H54 (cell line): ENCODE results near the gene SLC25A27.
"Not testable (repeated sequence)": the region's sequence is repeated elsewhere in the genome, so short reads cannot be mapped to it uniquely, and the experiment has no call there.

Source experiments
- DNase-seq: peaks from one replicate; pipeline ENCODE4 v3.0.0; 2011; ENCODE audit warnings: low spot score, mixed read lengths; ENCODE audit not compliant: insufficient read length
- FAIRE-seq: peaks from 3 replicates; lab custom pipeline; 2011; peaks lifted over from hg19 to GRCh38; lab: Jason Lieb, UNC
- POLR2A ChIP-seq: IDR thresholded peaks from 2 replicates; pipeline ENCODE4 v1.6.1; 2011; ENCODE audit warnings: low read depth, mild to moderate bottlenecking, low read length

SLC25A27 gene

GRCh38 chr6:46637145-46637544, 15.6 kb upstream of the SLC25A27 start:
- FAIRE-seq (no peak), DNase-seq (no peak)
- no peak for TF ChIP-seq POLR2A

GRCh38 chr6:46637933-46638332, 14.8 kb upstream of the SLC25A27 start:
- no peak for DNase-seq
- FAIRE-seq = no peak
- TF ChIP-seq POLR2A = no peak

- DNase-seq = no peak
- no peak for TF ChIP-seq POLR2A
- no peak for FAIRE-seq
Observed at GRCh38 chr6:46638650-46639049, 14.1 kb upstream of the SLC25A27 start.

GRCh38 chr6:46642928-46643751, 9.6 kb upstream of the SLC25A27 start:
- FAIRE-seq = no peak
- no peak for TF ChIP-seq POLR2A

GRCh38 chr6:46645265-46645664, 7.5 kb upstream of the SLC25A27 start:
- FAIRE-seq (no peak), DNase-seq (no peak)
- no peak for TF ChIP-seq POLR2A

More at GRCh38 chr6:46642928-46643751, 9.6 kb upstream of the SLC25A27 start:
- no peak for DNase-seq

- not testable (repeated sequence) for DNase-seq, FAIRE-seq
Observed at GRCh38 chr6:46648108-46648507, 4.7 kb upstream of the SLC25A27 start.

- FAIRE-seq = no peak
- TF ChIP-seq POLR2A = no peak
- no peak for DNase-seq
Observed at GRCh38 chr6:46648869-46649492, 3.8 kb upstream of the SLC25A27 start.

GRCh38 chr6:46651006-46651405, 1.8 kb upstream of the SLC25A27 start:
- DNase-seq = no peak
- TF ChIP-seq POLR2A = no peak
- no peak for FAIRE-seq

GRCh38 chr6:46651816-46652215, 959 bp upstream of the SLC25A27 start:
- FAIRE-seq (no peak), DNase-seq (no peak)
- TF ChIP-seq POLR2A = no peak

GRCh38 chr6:46652232-46652602, 558 bp upstream of the SLC25A27 start:
- no peak for DNase-seq
- no peak for TF ChIP-seq POLR2A
- FAIRE-seq = no peak

- FAIRE-seq (no peak), DNase-seq (no peak)
- no peak for TF ChIP-seq POLR2A
Observed at GRCh38 chr6:46653439-46654195, 842 bp downstream of the SLC25A27 start.

- TF ChIP-seq POLR2A = no peak
- DNase-seq = no peak
- FAIRE-seq = no peak
Observed at GRCh38 chr6:46655803-46656202, 3.0 kb downstream of the SLC25A27 start.

GRCh38 chr6:46657642-46658041, 4.9 kb downstream of the SLC25A27 start:
- DNase-seq (no peak), FAIRE-seq (no peak)
- TF ChIP-seq POLR2A = no peak

- DNase-seq (no peak), FAIRE-seq (no peak)
- no peak for TF ChIP-seq POLR2A
Observed at GRCh38 chr6:46661483-46661882, 8.7 kb downstream of the SLC25A27 start.
